BLaER1 (cell line): Measurements from ENCODE around the gene ANKFY1.
A peak's percentile ranks its signal among the peaks of the same experiment; 100 is the strongest.
"Not testable (repeated sequence)": the region's sequence is repeated elsewhere in the genome, so short reads cannot be mapped to it uniquely, and the experiment has no call there.

Source experiments
- H3K27ac ChIP-seq: shearing (Covaris generic); formaldehyde crosslinking; 2 replicates; pipeline ENCODE4 v1.8.1; 2022
- H3K27me3 ChIP-seq: shearing (Covaris generic); formaldehyde crosslinking; 2 replicates; pipeline ENCODE4 v1.8.1; 2022
- H3K36me3 ChIP-seq: shearing (Covaris generic); formaldehyde crosslinking; 2 replicates; pipeline ENCODE4 v1.8.1; 2022
- H3K4me1 ChIP-seq: shearing (Covaris generic); formaldehyde crosslinking; 2 replicates; pipeline ENCODE4 v1.8.1; 2022
- H3K4me2 ChIP-seq: shearing (Covaris generic); formaldehyde crosslinking; 2 replicates; pipeline ENCODE4 v1.8.1; 2022
- H3K4me3 ChIP-seq: shearing (Covaris generic); formaldehyde crosslinking; 2 replicates; pipeline ENCODE4 v1.8.1; 2022
- H3K9ac ChIP-seq: shearing (Covaris generic); formaldehyde crosslinking; 2 replicates; pipeline ENCODE4 v1.8.1; 2022
- H3K9me3 ChIP-seq: shearing (Covaris generic); formaldehyde crosslinking; 2 replicates; pipeline ENCODE4 v1.8.1; 2022
- H4K20me1 ChIP-seq: shearing (Covaris generic); formaldehyde crosslinking; 2 replicates; pipeline ENCODE4 v1.8.1; 2022
- Cebpa-rat ChIP-seq: shearing (Covaris generic); IDR thresholded peaks from 2 replicates; pipeline ENCODE4 v1.8.1; 2022

Gene ANKFY1

GRCh38 chr17:4204710-4205173 lies 59.0 kb downstream of the ANKFY1 start:
- Histone ChIP-seq H4K20me1 (peaks cover 59% of the 10 kb centered on the region), H3K9ac (no peak overlapping the region), H3K36me3 (peaks cover 83% of the 10 kb centered on the region), H3K4me2 (no peak overlapping the region), H3K27me3 (no peaks in the 10 kb centered on the region), H3K9me3 (no peaks in the 10 kb centered on the region), H3K4me1 (peaks cover 28% of the 10 kb centered on the region), H3K27ac (no peak overlapping the region), H3K4me3 (no peak overlapping the region)
- TF ChIP-seq Cebpa-rat = no peak

- Histone ChIP-seq H3K9ac (no peak overlapping the region), H3K4me3 (no peak overlapping the region), H3K36me3 (peaks cover 78% of the 10 kb centered on the region), H3K9me3 (no peaks in the 10 kb centered on the region), H4K20me1 (peaks cover 53% of the 10 kb centered on the region), H3K27ac (no peak overlapping the region), H3K27me3 (no peaks in the 10 kb centered on the region), H3K4me2 (no peak overlapping the region), H3K4me1 (peaks cover 28% of the 10 kb centered on the region)
- no peak for TF ChIP-seq Cebpa-rat
These were observed 59.6 kb downstream of the ANKFY1 start for GRCh38 chr17:4204190-4204589.

DNA sequence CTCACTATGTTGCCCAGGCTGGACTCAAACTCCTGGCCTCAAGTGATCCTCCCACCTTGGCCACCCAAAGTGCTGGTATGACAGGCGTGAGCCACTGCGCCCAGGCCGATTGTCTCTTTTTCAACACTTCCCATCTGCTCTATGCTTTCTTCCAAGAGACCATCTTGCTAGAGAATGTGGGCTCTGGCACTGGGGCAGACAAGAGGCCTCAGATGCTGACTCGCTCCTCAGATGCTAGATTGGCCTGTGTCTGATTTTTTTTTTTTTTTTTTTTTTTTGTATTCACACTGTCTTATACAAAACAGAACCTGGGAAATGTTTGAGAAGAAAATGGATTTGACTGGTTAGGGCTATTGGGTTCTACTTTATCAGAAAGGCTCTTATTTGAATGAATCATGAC lies 62.6 kb downstream of the ANKFY1 start:
- no peaks in the 10 kb centered on the region for H3K27me3 ChIP-seq
- H3K27ac ChIP-seq = no peak overlapping the region
- no peaks in the 10 kb centered on the region for H3K9me3 ChIP-seq
- no peak overlapping the region for H3K9ac ChIP-seq
- peaks cover 80% of the 10 kb centered on the region for H3K36me3 ChIP-seq
- peaks cover 6% of the 10 kb centered on the region; the same call in 1 of the 2 replicates for H3K4me1 ChIP-seq
- TF ChIP-seq Cebpa-rat = no peak
- H3K4me2 ChIP-seq = no peak overlapping the region
- peaks cover 24% of the 10 kb centered on the region for H4K20me1 ChIP-seq
- H3K4me3 ChIP-seq = no peak overlapping the region

GRCh38 chr17:4199818-4200402 lies 63.9 kb downstream of the ANKFY1 start:
- TF ChIP-seq Cebpa-rat = no peak
- no peaks in the 10 kb centered on the region for H3K9me3 ChIP-seq
- no peak overlapping the region for H3K9ac ChIP-seq
- peaks cover 11% of the 10 kb centered on the region for H4K20me1 ChIP-seq
- H3K4me1 ChIP-seq = peaks cover 6% of the 10 kb centered on the region; the same call in 1 of the 2 replicates
- no peaks in the 10 kb centered on the region for H3K27me3 ChIP-seq
- H3K4me2 ChIP-seq = no peak overlapping the region
- H3K36me3 ChIP-seq = peaks cover 76% of the 10 kb centered on the region
- no peak overlapping the region for H3K4me3 ChIP-seq
- H3K27ac ChIP-seq = no peak overlapping the region

GRCh38 chr17:4198995-4199394 lies 64.8 kb downstream of the ANKFY1 start:
- no peak overlapping the region for H3K4me2 ChIP-seq
- peaks cover 76% of the 10 kb centered on the region for H3K36me3 ChIP-seq
- H3K9ac ChIP-seq = no peak overlapping the region
- no peak overlapping the region for H3K4me3 ChIP-seq
- H3K27me3 ChIP-seq = no peaks in the 10 kb centered on the region
- no peak for TF ChIP-seq Cebpa-rat
- H3K4me1 ChIP-seq = peaks cover 6% of the 10 kb centered on the region; the same call in 1 of the 2 replicates
- no peaks in the 10 kb centered on the region for H3K9me3 ChIP-seq
- H4K20me1 ChIP-seq = peaks cover 6% of the 10 kb centered on the region; the same call in 1 of the 2 replicates
- H3K27ac ChIP-seq = no peak overlapping the region

- H3K27me3 ChIP-seq = no peaks in the 10 kb centered on the region
- H3K36me3 ChIP-seq = peaks cover 76% of the 10 kb centered on the region
- no peak overlapping the region for H3K4me3 ChIP-seq
- peaks cover 3% of the 10 kb centered on the region; the same call in 1 of the 2 replicates for H4K20me1 ChIP-seq
- H3K4me1 ChIP-seq = peaks cover 9% of the 10 kb centered on the region
- H3K9me3 ChIP-seq = no peaks in the 10 kb centered on the region
- no peak overlapping the region for H3K27ac ChIP-seq
- H3K4me2 ChIP-seq = no peak overlapping the region
- H3K9ac ChIP-seq = no peak overlapping the region
- TF ChIP-seq Cebpa-rat = no peak
These were observed 68.5 kb downstream of the ANKFY1 start for GRCh38 chr17:4195306-4195705.

DNA sequence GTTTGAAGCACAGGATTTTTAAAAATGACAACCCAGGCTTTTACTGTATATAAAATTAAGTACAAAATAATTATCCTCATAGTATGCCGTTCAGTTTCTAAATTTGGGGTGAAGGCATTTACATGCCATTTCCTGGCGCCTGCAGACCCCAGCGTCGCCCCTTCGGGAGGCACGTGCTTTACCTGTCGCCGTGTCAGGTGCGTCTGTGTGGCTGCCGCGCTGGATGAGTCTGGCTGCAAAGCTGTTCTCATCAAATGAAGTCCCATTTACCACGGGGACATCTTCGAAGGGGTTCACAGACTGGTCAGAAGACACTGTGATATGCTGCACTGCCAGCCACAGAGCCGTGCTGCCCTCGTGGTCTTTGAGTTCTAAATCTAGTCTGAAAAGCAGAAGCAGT lies 69.0 kb downstream of the ANKFY1 start:
- H3K4me3 ChIP-seq = no peak overlapping the region
- no peak overlapping the region for H3K27ac ChIP-seq
- H3K36me3 ChIP-seq = peaks cover 76% of the 10 kb centered on the region
- H3K4me2 ChIP-seq = no peak overlapping the region
- H3K27me3 ChIP-seq = no peaks in the 10 kb centered on the region
- H3K9ac ChIP-seq = no peak overlapping the region
- H3K9me3 ChIP-seq = no peaks in the 10 kb centered on the region
- no peak for TF ChIP-seq Cebpa-rat
- H4K20me1 ChIP-seq = no peaks in the 10 kb centered on the region
- H3K4me1 ChIP-seq = peaks cover 11% of the 10 kb centered on the region

- Histone ChIP-seq H3K4me1 (peaks cover 50% of the 10 kb centered on the region), H3K27ac (peak overlapping the region; percentile 96; the same call in 1 of the 2 replicates), H3K36me3 (peaks cover 76% of the 10 kb centered on the region)
- not testable (repeated sequence) for H3K9ac ChIP-seq, H3K9me3 ChIP-seq, H3K4me2 ChIP-seq, H3K27me3 ChIP-seq, H4K20me1 ChIP-seq, H3K4me3 ChIP-seq
These were observed 73.0 kb downstream of the ANKFY1 start for GRCh38 chr17:4190791-4191190.

GRCh38 chr17:4189280-4189679 lies 74.5 kb downstream of the ANKFY1 start:
- H3K9ac ChIP-seq = peak overlapping the region; percentile 79
- peak overlapping the region; percentile 96 for H3K27ac ChIP-seq
- H3K4me2 ChIP-seq = peak overlapping the region; percentile 80
- H3K9me3 ChIP-seq = no peaks in the 10 kb centered on the region
- H4K20me1 ChIP-seq = no peaks in the 10 kb centered on the region
- H3K4me3 ChIP-seq = no peak overlapping the region
- H3K27me3 ChIP-seq = no peaks in the 10 kb centered on the region
- H3K4me1 ChIP-seq = peaks cover 50% of the 10 kb centered on the region
- no peak for TF ChIP-seq Cebpa-rat
- H3K36me3 ChIP-seq = peaks cover 76% of the 10 kb centered on the region

GRCh38 chr17:4188076-4188475 lies 75.7 kb downstream of the ANKFY1 start:
- Histone ChIP-seq H3K9ac (peak overlapping the region; percentile 79; the same call in 1 of the 2 replicates), H3K4me2 (peak overlapping the region; percentile 80), H4K20me1 (no peaks in the 10 kb centered on the region), H3K4me1 (peaks cover 50% of the 10 kb centered on the region), H3K36me3 (peaks cover 76% of the 10 kb centered on the region), H3K27ac (peak overlapping the region; percentile 96), H3K9me3 (no peaks in the 10 kb centered on the region), H3K4me3 (no peak overlapping the region), H3K27me3 (no peaks in the 10 kb centered on the region)
- no peak for TF ChIP-seq Cebpa-rat
